ENCODE results near the gene FAM124A. TPM values are rescaled to one million over a fixed set of nuclear protein-coding genes. Genes with fewer than 3 reads are reported as not detected.

The FAM124A gene
- polyA plus RNA-seq, 3 donors: 0.54 to 6.9 (median 3.5) TPM

DNA sequence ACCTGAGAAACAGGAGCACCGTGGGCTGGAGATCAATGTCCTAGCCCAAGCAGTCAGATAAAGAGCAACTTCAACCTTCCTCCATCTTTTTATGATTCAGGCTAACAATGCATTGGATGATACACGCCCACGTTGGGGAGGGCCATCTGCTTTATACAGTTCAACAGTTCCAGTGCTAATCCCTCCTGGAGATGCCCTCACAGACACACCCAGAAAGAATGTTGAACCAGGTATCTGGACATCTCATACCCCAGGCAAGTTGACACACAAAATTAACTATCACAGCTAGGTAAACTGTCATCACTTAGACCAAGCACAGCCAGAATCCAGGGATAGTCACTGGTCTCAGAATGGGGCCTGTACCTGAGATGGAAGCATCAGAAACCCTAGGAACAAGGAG lies 96.7 kb downstream of the FAM124A start:
- WGBS, 3 donors: 84 to 92% (median 87%) methylated on average over 3 of the region's 3 CpGs
- no peak overlapping the region for H3K27ac ChIP-seq (ENCODE audit: low read depth, low read length)

GRCh38 chr13:51321836-51322235 lies 99.6 kb downstream of the FAM124A start:
- 63 to 92% (median 65%) methylated on average over 2 of the region's 2 CpGs for WGBS, 3 donors

GRCh38 chr13:51322826-51323225 lies 100.6 kb downstream of the FAM124A start:
- WGBS, 3 donors: 78 to 86% (median 80%) methylated on average over 3 of the region's 3 CpGs

More at GRCh38 chr13:51321836-51322235, 99.6 kb downstream of the FAM124A start:
- H3K27ac ChIP-seq (ENCODE audit: low read depth, low read length): no peak overlapping the region

DNA sequence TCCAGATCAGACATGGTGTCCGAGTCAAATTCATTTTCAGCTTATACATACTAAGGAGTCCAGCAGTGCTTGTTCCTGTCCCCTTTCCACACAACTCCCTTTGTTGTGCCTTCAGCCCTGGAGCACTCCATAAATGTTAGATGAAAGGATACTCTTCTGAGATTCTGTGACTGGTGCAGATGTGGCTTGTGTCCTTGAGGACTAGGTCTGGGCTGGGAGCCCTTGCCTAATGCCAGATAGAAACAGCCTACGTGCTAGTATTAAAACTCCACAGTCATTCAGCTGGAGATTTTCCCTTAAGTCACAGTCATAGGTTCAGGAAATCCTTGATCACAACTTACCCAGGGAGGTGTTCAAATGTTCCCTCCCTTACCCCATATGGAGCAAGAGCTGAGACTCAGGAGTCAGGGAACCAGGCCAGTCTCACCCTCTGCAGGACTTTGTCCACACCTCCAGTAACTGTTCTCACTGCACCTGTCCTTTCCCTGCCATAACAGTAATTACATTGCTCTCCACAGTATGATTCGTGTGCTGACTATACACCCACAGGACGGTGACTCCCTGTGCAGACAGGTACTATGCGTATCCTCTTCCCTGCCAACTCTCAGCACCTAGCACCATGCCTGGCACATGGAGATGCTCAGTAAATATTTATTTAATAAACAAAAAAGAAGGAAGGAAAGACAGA lies 101.8 kb downstream of the FAM124A start:
- WGBS, 3 donors: 67 to 91% (median 80%) methylated on average over 5 of the region's 5 CpGs
- no peak overlapping the region for H3K27ac ChIP-seq (ENCODE audit: low read depth, low read length)

More at GRCh38 chr13:51322826-51323225, 100.6 kb downstream of the FAM124A start:
- H3K27ac ChIP-seq (ENCODE audit: low read depth, low read length): no peak overlapping the region

GRCh38 chr13:51324714-51325420 lies 102.7 kb downstream of the FAM124A start:
- no peak overlapping the region for H3K27ac ChIP-seq (ENCODE audit: low read depth, low read length)
- WGBS, 3 donors: 78 to 86% (median 85%) methylated on average over 14 of the region's 14 CpGs

DNA sequence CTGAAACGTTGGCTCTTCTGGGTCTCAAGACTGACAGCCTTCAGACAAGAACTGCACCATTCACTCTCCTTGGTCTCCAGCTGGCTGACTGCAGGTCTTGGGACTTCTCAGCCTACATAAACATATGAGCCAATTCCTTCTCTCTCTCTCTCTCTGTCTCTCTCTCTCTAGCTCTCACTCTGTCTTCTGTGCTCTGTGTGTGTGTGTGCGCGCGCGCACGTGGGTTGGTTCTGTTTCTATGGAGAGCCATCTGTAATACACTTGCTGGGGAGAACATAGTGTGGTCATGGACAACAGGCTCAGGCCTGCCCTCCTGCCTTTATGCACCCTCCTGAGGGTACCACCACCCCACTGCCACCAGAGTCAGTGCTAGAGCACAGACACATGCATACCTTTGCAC lies 103.6 kb downstream of the FAM124A start:
- H3K27ac ChIP-seq (ENCODE audit: low read depth, low read length): no peak overlapping the region
- 88 to 96% (median 92%) methylated on average over 6 of the region's 6 CpGs for WGBS, 3 donors

DNA sequence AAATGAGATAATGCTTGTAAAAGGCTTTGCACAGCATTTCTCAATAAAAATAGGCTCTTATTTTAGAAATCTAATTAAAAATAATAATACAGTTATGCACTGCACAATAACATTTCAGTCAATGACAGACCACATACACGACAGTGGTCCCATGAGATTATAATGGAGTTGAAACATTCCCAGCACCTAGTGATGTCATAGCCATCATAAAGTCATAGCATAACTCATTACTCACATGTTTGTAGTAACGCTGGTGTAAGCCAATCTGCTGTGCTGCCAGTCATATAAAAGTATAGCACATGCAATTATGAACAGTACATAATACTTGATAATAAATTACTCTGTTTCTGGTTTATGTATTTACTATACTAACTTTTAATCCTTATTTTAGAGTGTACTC lies 104.6 kb downstream of the FAM124A start:
- H3K27ac ChIP-seq (ENCODE audit: low read depth, low read length): no peak overlapping the region
- WGBS, 3 donors: 84 to 93% (median 91%) methylated on average over 2 of the region's 2 CpGs

- WGBS, 3 donors: 92 to 100% (median 93%) methylated on average over 2 of the region's 2 CpGs
- no peak overlapping the region for H3K27ac ChIP-seq (ENCODE audit: low read depth, low read length)
Measured at GRCh38 chr13:51327961-51328360, 105.8 kb downstream of the FAM124A start.

DNA sequence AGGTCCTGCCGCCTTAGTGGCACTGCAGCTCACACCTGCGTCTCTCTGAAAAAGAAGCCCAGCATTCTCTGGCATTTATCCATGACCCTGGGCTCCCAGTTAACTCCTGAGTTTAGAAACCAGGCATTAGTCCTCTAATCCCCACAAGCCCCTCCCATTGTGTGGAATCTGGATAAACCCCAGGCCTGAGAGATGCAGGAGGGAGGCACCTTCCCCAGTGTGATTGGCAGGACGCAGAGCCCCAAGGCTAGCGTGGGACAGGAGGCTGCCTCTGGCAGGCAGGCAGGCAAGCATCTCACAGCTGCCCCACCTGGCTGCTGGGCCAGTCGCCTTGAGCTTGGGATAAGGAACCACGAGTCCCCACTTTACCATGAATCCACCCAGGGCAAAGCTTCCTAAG lies 106.3 kb downstream of the FAM124A start:
- 63 to 82% (median 81%) methylated on average over 6 of the region's 6 CpGs for WGBS, 3 donors
- no peak overlapping the region for H3K27ac ChIP-seq (ENCODE audit: low read depth, low read length)

DNA sequence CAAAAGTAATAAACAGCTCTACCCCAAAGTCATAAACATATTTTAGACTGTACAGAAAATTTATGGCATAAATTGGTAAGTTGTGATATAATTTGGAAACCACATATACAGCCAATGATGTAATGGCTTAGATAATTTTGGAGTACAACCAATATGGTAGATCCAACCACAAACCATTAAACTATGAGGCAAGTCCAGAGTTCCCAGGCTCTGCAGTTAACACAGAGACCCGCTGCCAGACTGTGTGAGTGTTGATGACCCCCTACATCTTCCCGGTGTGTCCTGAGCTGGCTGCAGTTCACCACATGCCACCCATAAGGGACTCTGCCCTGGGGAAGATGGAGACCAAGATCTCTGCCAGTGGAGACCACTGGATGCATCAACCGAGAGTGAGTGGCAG lies 107.4 kb downstream of the FAM124A start:
- WGBS, 3 donors: 93 to 100% (median 94%) methylated on average over 3 of the region's 3 CpGs
- no peak overlapping the region for H3K27ac ChIP-seq (ENCODE audit: low read depth, low read length)

GRCh38 chr13:51330791-51331190 lies 108.6 kb downstream of the FAM124A start:
- 42 to 76% (median 47%) methylated on average over 3 of the region's 3 CpGs for WGBS, 3 donors
- H3K27ac ChIP-seq (ENCODE audit: low read depth, low read length): no peak overlapping the region

DNA sequence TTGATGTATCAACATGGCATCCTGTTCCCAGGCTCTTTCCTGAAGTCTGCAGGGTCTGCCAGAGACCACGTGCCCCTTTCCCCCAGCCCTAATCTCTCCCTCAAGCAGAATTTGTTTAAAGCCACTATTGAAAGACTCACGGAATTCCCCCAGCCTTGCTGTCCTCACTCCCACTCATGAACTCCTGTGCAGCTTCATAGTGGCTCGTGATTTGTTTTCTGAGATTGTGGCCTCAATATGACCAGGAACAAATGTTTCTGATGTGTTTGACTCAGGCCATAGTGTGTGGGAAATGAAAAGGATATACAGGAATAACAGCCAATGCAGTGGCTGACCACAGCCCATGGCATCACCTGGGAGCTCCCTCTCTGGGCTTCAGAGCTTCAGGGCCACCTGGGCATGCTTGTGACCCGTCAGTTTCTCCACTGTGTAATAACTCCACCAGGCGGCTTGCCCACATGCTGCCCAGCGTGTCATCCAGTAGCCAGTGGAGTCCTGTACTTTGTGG lies 109.2 kb downstream of the FAM124A start:
- H3K27ac ChIP-seq (ENCODE audit: low read depth, low read length): no peak overlapping the region
- 65 to 81% (median 71%) methylated on average over 6 of the region's 6 CpGs for WGBS, 3 donors

- 71 to 91% (median 76%) methylated on average over 2 of the region's 2 CpGs for WGBS, 3 donors
- H3K27ac ChIP-seq (ENCODE audit: low read depth, low read length): no peak overlapping the region
Measured at GRCh38 chr13:51332566-51333361, 110.6 kb downstream of the FAM124A start.

DNA sequence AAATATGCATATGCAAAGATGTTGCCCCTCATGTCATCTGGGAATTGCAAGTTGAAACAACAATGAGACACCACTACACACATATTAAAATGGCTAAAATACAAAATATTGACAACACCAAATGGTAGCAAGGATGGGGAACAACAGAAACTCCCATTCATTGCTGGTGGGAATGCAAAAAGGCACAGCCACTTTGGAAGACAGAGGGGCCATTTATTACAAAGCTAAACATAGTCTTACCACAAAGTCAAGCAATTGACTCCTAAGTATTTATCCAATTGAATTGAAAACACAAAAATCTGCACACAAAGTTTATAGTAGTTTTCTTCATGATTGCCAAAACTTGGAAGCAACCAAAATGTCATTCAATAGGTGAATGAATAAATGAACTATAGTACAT lies 111.2 kb downstream of the FAM124A start:
- no peak overlapping the region for H3K27ac ChIP-seq (ENCODE audit: low read depth, low read length)

GRCh38 chr13:51333826-51334225 lies 111.6 kb downstream of the FAM124A start:
- H3K27ac ChIP-seq (ENCODE audit: low read depth, low read length): no peak overlapping the region

Data from adipose tissue (tissue), 3 donors.